Measurements from ENCODE around the gene SNX15.
"Not testable (repeated sequence)": the region's sequence is repeated elsewhere in the genome, so short reads cannot be mapped to it uniquely, and the experiment has no call there.

SNX15 gene, protein sequence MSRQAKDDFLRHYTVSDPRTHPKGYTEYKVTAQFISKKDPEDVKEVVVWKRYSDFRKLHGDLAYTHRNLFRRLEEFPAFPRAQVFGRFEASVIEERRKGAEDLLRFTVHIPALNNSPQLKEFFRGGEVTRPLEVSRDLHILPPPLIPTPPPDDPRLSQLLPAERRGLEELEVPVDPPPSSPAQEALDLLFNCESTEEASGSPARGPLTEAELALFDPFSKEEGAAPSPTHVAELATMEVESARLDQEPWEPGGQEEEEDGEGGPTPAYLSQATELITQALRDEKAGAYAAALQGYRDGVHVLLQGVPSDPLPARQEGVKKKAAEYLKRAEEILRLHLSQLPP

DNA sequence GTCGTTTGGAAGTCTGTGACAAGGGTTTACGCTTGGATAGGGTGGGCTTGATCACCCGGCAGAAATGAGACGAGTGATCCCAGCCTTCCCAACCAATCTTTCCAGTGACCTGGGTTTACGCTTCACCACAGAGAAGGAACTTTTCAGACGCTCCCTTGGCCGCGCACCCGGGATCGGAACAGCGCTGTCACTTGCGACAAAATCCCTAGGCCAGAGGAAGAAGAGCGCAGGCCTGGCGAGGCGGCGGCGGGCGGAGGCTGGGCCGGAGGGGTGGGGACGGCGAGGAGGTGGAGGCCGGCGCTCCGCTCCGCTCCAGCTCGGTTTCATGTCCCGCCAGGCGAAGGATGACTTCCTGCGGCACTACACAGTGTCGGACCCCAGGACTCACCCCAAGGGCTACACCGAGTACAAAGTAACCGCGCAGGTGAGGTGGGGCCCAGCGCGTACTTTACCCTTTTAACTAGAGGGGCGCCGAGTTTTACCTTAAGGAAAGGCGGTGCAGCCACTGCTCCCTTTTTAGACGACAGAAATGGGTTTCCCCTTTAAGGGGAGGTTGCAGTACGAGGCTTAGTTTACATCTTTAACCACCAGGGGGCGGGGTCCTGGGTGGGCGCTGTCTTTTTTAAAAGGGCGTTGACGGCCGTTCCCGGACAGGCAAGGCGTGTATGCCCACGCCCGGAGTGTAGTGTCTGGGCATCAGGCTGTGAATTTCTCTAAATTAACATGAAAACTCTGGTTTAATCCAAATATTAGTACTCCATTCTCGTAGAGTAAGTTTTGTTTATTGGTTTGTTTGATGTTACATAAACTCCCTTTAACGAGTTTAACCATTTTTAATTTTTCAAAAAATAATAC is at the start of gene SNX15:
SNX15 (plus strand) TSS at position 227 of the 855 bp plus-strand sequence; CDS start at position 326, 99 bp downstream.
- Histone ChIP-seq H3K4me3 (ENCODE audit: low read depth, low read length) (peak within 1 kb of the TSS; percentile 73), H3K9ac (ENCODE audit: low read depth, low read length) (peak within 1 kb of the TSS; percentile 52; the same call in 1 of the 2 replicates), H3K9me3 (ENCODE audit: control insufficient read depth, insufficient read depth, low read length) (no peaks in the 10 kb centered on the region), H3K27me3 (ENCODE audit: control insufficient read depth, insufficient read depth, low read length) (no peaks in the 10 kb centered on the region), H3K27ac (ENCODE audit: low read depth, low read length) (peak within 1 kb of the TSS; percentile 82), H3K4me1 (ENCODE audit: control insufficient read depth, insufficient read depth, low read length) (peaks cover 8% of the 10 kb centered on the region; the same call in 1 of the 2 replicates), H3K36me3 (ENCODE audit: control insufficient read depth, insufficient read depth, low read length) (0 out of 2 replicates have a peak, but pooled peaks cover under 1% of the 10 kb centered on the region)

DNA sequence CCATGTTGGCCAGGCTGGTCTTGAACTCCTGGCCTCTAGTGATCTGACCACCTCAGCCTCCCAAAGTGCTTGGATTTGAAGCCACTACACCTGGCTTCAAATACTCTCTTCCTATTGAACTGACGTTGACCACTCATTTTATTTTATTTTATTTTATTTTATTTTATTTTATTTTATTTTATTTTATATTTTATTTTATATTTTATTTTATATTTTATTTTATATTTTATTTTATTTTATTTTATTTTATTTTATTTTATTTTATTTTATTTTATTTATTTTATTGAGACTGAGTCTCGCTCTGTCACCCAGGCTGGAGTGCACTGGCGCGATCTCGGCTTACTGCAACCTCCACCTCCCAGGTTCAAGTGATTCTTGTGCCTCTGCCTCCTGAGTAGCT is 43.9 kb upstream of the SNX15 start:
- not testable (repeated sequence) for H3K9me3 ChIP-seq (ENCODE audit: control insufficient read depth, insufficient read depth, low read length); H3K9ac ChIP-seq (ENCODE audit: low read depth, low read length); H3K27ac ChIP-seq (ENCODE audit: low read depth, low read length); H3K4me3 ChIP-seq (ENCODE audit: low read depth, low read length); H3K27me3 ChIP-seq (ENCODE audit: control insufficient read depth, insufficient read depth, low read length); H3K36me3 ChIP-seq (ENCODE audit: control insufficient read depth, insufficient read depth, low read length); H3K4me1 ChIP-seq (ENCODE audit: control insufficient read depth, insufficient read depth, low read length)

DNA sequence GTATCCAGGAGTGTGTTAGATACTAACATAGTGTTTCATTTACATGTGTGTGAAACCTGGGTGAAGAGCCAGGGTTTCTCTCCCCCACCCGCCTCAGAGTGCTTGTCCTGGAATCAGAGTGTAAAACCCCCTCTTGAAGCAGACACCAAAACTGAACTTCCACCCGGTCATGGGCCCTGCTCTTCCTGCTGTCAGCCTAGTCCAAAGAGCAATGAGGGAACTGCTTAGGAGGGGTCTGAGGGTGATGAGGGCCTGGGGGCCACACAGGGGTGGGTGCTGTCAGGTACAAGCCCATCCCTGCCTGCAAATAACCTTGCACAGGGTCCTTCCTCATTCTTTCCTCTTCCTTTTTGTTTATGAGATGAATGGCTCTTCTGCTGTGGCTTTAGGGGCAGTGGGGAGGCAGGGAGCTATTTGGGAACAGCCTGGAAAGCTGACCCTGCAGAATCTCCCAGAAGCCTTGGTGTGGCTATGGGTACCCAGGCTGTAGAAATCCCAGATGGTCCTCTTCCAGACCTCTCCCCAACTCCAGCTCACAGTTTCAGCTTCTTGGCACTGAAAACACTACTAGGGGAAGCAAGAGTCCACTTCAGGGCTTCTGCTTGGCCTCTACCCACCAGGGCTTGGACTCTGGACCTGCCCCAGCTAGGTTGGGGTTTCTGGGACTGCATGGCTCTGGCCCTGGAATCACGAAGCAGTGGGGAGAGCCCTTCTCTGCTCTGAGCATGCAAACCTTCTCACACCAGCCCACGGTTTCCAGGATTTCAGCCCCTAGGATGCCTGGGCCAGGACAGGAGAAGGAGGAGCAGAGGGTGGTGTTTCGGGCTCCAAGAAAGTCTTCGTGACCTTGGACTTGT is 39.0 kb upstream of the SNX15 start:
- Histone ChIP-seq H3K4me1 (ENCODE audit: control insufficient read depth, insufficient read depth, low read length) (no peaks in the 10 kb centered on the region), H3K4me3 (ENCODE audit: low read depth, low read length) (no peak overlapping the region), H3K27me3 (ENCODE audit: control insufficient read depth, insufficient read depth, low read length) (no peaks in the 10 kb centered on the region)

DNA sequence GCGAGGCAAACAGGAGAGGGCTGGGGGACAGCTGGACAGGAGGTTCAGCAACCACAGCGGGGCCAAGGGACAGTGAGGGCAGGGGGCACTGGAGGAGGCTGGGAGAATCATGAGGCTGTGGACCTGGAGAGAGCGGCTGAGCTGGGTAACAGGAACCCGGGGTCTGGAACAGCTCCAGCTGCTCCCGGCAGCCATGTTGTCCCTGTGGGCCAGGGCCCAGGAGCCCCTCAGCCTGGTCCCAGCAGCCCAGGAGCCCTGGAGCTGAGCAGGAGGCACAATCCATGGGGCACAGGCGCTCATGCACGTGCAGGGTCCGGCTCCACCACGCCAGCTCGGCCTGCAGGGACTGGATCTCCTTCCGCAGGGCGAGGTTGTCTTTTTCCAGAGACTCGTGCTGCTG is 37.8 kb upstream of the SNX15 start:
- Histone ChIP-seq H3K4me3 (ENCODE audit: low read depth, low read length) (no peak overlapping the region), H3K27ac (ENCODE audit: low read depth, low read length) (no peak overlapping the region), H3K4me1 (ENCODE audit: control insufficient read depth, insufficient read depth, low read length) (no peaks in the 10 kb centered on the region), H3K9me3 (ENCODE audit: control insufficient read depth, insufficient read depth, low read length) (no peaks in the 10 kb centered on the region), H3K36me3 (ENCODE audit: control insufficient read depth, insufficient read depth, low read length) (no peaks in the 10 kb centered on the region), H3K9ac (ENCODE audit: low read depth, low read length) (no peak overlapping the region), H3K27me3 (ENCODE audit: control insufficient read depth, insufficient read depth, low read length) (no peaks in the 10 kb centered on the region)

More for the DNA sequence above, 39.0 kb upstream of the SNX15 start:
- no peak overlapping the region for H3K9ac ChIP-seq (ENCODE audit: low read depth, low read length)
- H3K36me3 ChIP-seq (ENCODE audit: control insufficient read depth, insufficient read depth, low read length) = no peaks in the 10 kb centered on the region
- no peaks in the 10 kb centered on the region for H3K9me3 ChIP-seq (ENCODE audit: control insufficient read depth, insufficient read depth, low read length)
- H3K27ac ChIP-seq (ENCODE audit: low read depth, low read length) = no peak overlapping the region

DNA sequence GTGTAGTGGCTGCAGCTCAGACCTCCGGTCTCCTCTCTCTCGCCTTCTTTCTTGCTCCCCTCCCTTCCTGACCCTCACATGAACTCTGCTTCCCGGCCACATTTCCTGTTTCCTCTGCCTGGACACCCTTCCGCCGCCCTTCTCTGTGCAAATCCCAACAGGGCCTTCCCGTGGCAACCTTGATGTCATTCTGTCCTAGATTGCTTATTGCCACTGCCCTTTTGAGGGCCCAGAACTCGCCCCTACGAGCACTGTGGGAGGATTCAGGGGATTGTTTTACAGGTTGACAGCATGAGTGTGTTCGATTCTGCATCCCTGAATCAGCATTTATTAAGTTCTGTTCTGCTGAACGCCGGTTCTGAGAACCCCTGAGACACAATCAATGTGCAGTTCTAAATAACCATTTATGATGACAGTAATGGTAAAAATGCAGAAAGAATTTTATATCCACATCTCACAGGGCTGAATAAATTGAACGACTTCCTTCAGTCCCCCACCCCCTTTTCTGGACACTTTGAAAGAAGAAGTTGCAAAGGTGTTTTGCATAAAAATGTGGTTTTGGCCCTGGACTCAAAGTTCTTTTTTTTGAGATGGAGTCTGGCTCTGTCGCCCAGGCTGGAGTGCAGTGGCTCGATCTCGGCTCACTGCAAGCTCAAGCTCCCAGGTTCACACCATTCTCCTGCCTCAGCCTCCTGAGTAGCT is 36.9 kb upstream of the SNX15 start:
- H3K9ac ChIP-seq (ENCODE audit: low read depth, low read length) = no peak overlapping the region
- no peaks in the 10 kb centered on the region for H3K4me1 ChIP-seq (ENCODE audit: control insufficient read depth, insufficient read depth, low read length)
- no peaks in the 10 kb centered on the region for H3K36me3 ChIP-seq (ENCODE audit: control insufficient read depth, insufficient read depth, low read length)
- no peak overlapping the region for H3K27ac ChIP-seq (ENCODE audit: low read depth, low read length)
- H3K9me3 ChIP-seq (ENCODE audit: control insufficient read depth, insufficient read depth, low read length) = no peaks in the 10 kb centered on the region
- H3K27me3 ChIP-seq (ENCODE audit: control insufficient read depth, insufficient read depth, low read length) = no peaks in the 10 kb centered on the region
- no peak overlapping the region for H3K4me3 ChIP-seq (ENCODE audit: low read depth, low read length)

DNA sequence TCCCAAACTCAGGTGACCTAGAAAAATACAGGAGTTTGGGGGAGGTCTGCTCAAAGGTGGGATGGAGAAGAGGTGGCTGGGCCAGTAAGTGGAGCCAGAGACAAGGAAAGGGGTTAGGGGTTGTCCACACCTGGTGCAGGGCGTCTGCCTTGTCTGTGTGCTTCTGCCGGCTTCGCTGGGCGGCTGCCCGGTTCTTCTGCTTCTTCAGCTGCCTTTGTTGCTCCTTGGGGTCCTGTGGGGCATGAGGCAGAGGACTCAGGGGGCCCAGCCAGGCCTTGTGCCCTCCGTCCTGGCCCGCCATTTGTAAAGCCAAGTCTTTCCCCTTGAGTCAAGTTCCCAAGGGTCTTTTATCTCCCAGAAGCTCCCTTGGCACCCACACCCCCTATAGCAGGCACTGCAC is 32.9 kb upstream of the SNX15 start:
- no peaks in the 10 kb centered on the region for H3K36me3 ChIP-seq (ENCODE audit: control insufficient read depth, insufficient read depth, low read length)
- peaks cover 5% of the 10 kb centered on the region for H3K4me1 ChIP-seq (ENCODE audit: control insufficient read depth, insufficient read depth, low read length)

DNA sequence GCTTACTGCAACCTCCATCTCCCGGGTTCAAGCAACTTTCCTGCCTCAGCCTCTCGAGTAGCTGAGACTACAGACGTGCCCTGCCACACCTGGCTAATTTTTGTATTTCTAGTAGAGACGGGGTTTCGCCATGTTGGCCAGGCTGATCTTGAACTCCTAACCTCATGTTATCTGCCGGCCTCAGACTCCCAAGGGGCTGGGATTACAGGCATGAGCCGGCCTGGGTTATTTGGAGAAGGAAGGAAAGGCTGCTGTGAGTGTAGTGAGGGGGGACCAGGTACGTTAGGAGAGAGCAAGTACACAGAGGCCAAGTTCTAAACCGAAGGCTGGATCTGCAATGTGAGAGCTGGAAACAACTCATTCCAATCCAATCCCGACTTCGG is 30.9 kb upstream of the SNX15 start:
- Histone ChIP-seq H3K36me3 (ENCODE audit: control insufficient read depth, insufficient read depth, low read length) (no peaks in the 10 kb centered on the region), H3K27ac (ENCODE audit: low read depth, low read length) (no peak overlapping the region), H3K9ac (ENCODE audit: low read depth, low read length) (no peak overlapping the region), H3K9me3 (ENCODE audit: control insufficient read depth, insufficient read depth, low read length) (no peaks in the 10 kb centered on the region), H3K4me1 (ENCODE audit: control insufficient read depth, insufficient read depth, low read length) (peaks cover 5% of the 10 kb centered on the region), H3K27me3 (ENCODE audit: control insufficient read depth, insufficient read depth, low read length) (no peaks in the 10 kb centered on the region), H3K4me3 (ENCODE audit: low read depth, low read length) (no peak overlapping the region)

More for the DNA sequence above, 32.9 kb upstream of the SNX15 start:
- Histone ChIP-seq H3K9ac (ENCODE audit: low read depth, low read length) (no peak overlapping the region), H3K27ac (ENCODE audit: low read depth, low read length) (no peak overlapping the region), H3K4me3 (ENCODE audit: low read depth, low read length) (no peak overlapping the region), H3K27me3 (ENCODE audit: control insufficient read depth, insufficient read depth, low read length) (no peaks in the 10 kb centered on the region), H3K9me3 (ENCODE audit: control insufficient read depth, insufficient read depth, low read length) (no peaks in the 10 kb centered on the region)

DNA sequence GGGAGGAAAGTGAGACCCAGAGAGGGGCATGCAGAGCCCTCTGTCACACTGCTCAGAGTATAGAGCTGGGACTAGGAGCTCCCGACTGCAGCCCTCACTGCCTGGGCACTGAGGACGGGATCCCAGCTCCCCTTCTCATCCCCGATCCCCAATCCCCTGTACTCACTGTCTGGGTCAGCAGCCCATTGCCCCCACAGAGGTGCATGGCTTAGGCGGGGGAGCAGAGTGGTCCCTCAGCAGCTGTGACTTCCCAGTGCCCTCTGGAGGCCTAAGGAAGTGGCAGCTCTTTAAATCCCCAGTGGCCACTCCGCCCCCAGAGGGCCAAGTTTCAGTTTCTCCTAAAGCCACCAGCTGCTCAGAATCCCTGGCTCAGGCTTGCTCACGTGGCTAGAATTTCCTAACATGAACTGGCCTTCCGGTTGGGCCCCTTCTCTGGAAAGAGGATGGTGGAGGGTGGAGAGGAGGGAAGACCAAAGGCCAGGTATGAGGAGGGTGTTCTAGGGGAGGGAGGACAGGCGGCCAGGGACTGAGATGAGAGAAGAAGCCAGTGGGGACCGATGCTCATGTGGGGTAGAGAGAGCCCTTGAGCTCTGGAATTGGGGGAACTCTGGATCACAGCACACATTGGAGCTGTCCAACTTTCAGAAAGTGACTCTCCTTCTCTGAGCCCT is 30.4 kb upstream of the SNX15 start, which contains the start of gene BATF2:
BATF2 (minus strand) TSS at position 262 of the 671 bp plus-strand sequence; CDS start at position 205, 57 bp downstream.
- no peak within 1 kb of the TSS for H3K9ac ChIP-seq (ENCODE audit: low read depth, low read length)
- H3K4me3 ChIP-seq (ENCODE audit: low read depth, low read length) = no peak within 1 kb of the TSS
- no peaks in the 10 kb centered on the region for H3K9me3 ChIP-seq (ENCODE audit: control insufficient read depth, insufficient read depth, low read length)
- no peak within 1 kb of the TSS for H3K27ac ChIP-seq (ENCODE audit: low read depth, low read length)
- no peaks in the 10 kb centered on the region for H3K27me3 ChIP-seq (ENCODE audit: control insufficient read depth, insufficient read depth, low read length)
- H3K36me3 ChIP-seq (ENCODE audit: control insufficient read depth, insufficient read depth, low read length) = no peaks in the 10 kb centered on the region
- H3K4me1 ChIP-seq (ENCODE audit: control insufficient read depth, insufficient read depth, low read length) = peaks cover 5% of the 10 kb centered on the region

DNA sequence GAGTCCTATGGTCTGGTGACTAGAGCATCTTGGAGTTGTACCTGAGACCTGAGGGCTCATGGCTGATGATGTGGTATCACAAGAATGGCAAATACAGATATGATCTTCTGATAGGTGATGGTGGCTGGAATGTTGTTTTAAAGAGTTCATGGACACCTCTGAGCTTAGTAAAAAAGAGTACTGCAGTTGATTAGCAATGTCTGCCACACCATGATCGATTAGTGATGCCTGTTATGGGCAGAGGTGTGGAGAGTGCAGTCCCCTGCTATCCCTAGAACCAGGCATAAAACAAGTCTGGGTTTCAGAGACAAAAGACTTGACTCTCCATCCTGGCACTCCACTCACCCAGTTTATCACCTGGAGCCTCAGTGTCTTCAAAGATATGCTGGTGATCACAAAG is 29.1 kb upstream of the SNX15 start:
- Histone ChIP-seq H3K27me3 (ENCODE audit: control insufficient read depth, insufficient read depth, low read length) (no peaks in the 10 kb centered on the region), H3K4me1 (ENCODE audit: control insufficient read depth, insufficient read depth, low read length) (peaks cover 5% of the 10 kb centered on the region), H3K9ac (ENCODE audit: low read depth, low read length) (no peak overlapping the region), H3K9me3 (ENCODE audit: control insufficient read depth, insufficient read depth, low read length) (no peaks in the 10 kb centered on the region), H3K36me3 (ENCODE audit: control insufficient read depth, insufficient read depth, low read length) (no peaks in the 10 kb centered on the region), H3K27ac (ENCODE audit: low read depth, low read length) (no peak overlapping the region), H3K4me3 (ENCODE audit: low read depth, low read length) (no peak overlapping the region)
